A673 (cell line): Measurements from ENCODE around the gene HLA-C. TPM values are rescaled to one million over a fixed set of nuclear protein-coding genes. Genes with fewer than 3 reads are reported as not detected.
A peak's percentile ranks its signal among the peaks of the same experiment; 100 is the strongest.

Experiments
- BruUV-seq: library from RNA; stranded (reverse); fragments of 400-500 nt; replicated peaks from 2 replicates; lab custom pipeline; 2021; lab: Mats Ljungman, UMichigan
- CTCF ChIA-PET: fragments of 300-600 bp; sonication (Branson Sonifier 250); formaldehyde crosslinking; loops from one replicate; lab custom pipeline; 2022; ENCODE audit warnings: antibody characterized with exemption; lab: Charles Lee
- POLR2A ChIA-PET: fragments of 300-600 bp; sonication (Branson Sonifier 250); formaldehyde crosslinking; loops from one replicate; lab custom pipeline; 2022; ENCODE audit warnings: antibody characterized with exemption; ENCODE audit not compliant: low non-redundant PET; lab: Charles Lee
- DNase-seq: peaks from one replicate; pipeline ENCODE4 v3.0.0-alpha.2; 2015; ENCODE audit warnings: low spot score
- H3K27ac ChIP-seq: fragments of 200-600 bp; sonication (generic); 2 replicates; pipeline ENCODE4 v1.5.1; 2016; ENCODE audit warnings: mixed run types, low read depth, mild to moderate bottlenecking, mixed read lengths, antibody characterized with exemption, low read length; ENCODE audit not compliant: poor library complexity, severe bottlenecking
- H3K27me3 ChIP-seq: fragments of 200-600 bp; sonication (generic); replicated peaks from 2 replicates; pipeline ENCODE4 v1.6.1; 2017; ENCODE audit warnings: mixed run types, low read depth, mild to moderate bottlenecking, mixed read lengths, antibody characterized with exemption, low read length; ENCODE audit not compliant: insufficient read depth, poor library complexity
- H3K36me3 ChIP-seq: fragments of 200-600 bp; sonication (generic); 2 replicates; pipeline ENCODE4 v1.6.1; 2016; ENCODE audit warnings: mixed run types, mild to moderate bottlenecking, mixed read lengths, antibody characterized with exemption, low read length; ENCODE audit not compliant: insufficient read depth, poor library complexity, severe bottlenecking
- H3K4me1 ChIP-seq: fragments of 200-600 bp; sonication (generic); 2 replicates; pipeline ENCODE4 v1.6.1; 2017; ENCODE audit warnings: mixed run types, mild to moderate bottlenecking, mixed read lengths, antibody characterized with exemption, low read length; ENCODE audit not compliant: insufficient read depth, poor library complexity, severe bottlenecking
- H3K4me3 ChIP-seq: fragments of 200-600 bp; sonication (generic); 2 replicates; pipeline ENCODE4 v1.5.1; 2016; ENCODE audit warnings: low read depth, mixed run types, mild to moderate bottlenecking, mixed read lengths, low read length; ENCODE audit not compliant: poor library complexity, severe bottlenecking
- H3K9me3 ChIP-seq: fragments of 200-600 bp; sonication (generic); 2 replicates; pipeline ENCODE4 v1.6.1; 2016; ENCODE audit warnings: mixed run types, low read depth, mild to moderate bottlenecking, mixed read lengths, antibody characterized with exemption, low read length; ENCODE audit not compliant: poor library complexity, severe bottlenecking
- CTCF ChIP-seq: fragments of 300-800, 200-600 bp; sonication (generic); conservative IDR thresholded peaks from 2 replicates; pipeline ENCODE4 v1.5.1; 2017; ENCODE audit warnings: low read depth, mild to moderate bottlenecking, antibody characterized with exemption, low read length, moderate library complexity, mixed read lengths
- EZH2 ChIP-seq: fragments of 200-600 bp; sonication (generic); IDR thresholded peaks from 2 replicates; pipeline ENCODE4 v1.6.1; 2017; ENCODE audit warnings: borderline replicate concordance, low read depth, mild to moderate bottlenecking, mixed read lengths, antibody characterized with exemption, low read length; ENCODE audit not compliant: poor library complexity, severe bottlenecking
- intact Hi-C: fragments of 100-400 bp; cut with micrococcal nuclease; formaldehyde crosslinking; loops from one replicate; pipeline ENCODE4 v1.10.0; 2022; ENCODE audit not compliant: unreplicated experiment
- total RNA-seq: library from RNA; stranded (reverse); gene quantifications from 2 replicates; pipeline ENCODE4 v1.2.3, GENCODE V29; 2021

HLA-C gene
- total RNA-seq, 1 experiment from 2014 or later = 121 TPM

GRCh38 chr6:31309641-31310040 lies 37.7 kb upstream of the HLA-C start:
- no TSS peak for BruUV-seq
- H3K27ac ChIP-seq = no peak overlapping the region
- no peak for DNase-seq
- no peaks in the 10 kb centered on the region for H3K9me3 ChIP-seq
- no peak for TF ChIP-seq EZH2
- no peak for TF ChIP-seq CTCF
- intact Hi-C loops = no loop called here
- ChIA-PET CTCF (no interaction called here), POLR2A (no interaction called here)
- no peaks in the 10 kb centered on the region for H3K4me1 ChIP-seq
- no peaks in the 10 kb centered on the region for H3K36me3 ChIP-seq
- H3K4me3 ChIP-seq = no peak overlapping the region
- H3K27me3 ChIP-seq = peaks cover 65% of the 10 kb centered on the region

- no peak for TF ChIP-seq CTCF
- peak; percentile 65 for TF ChIP-seq EZH2
- BruUV-seq = no TSS peak
- Histone ChIP-seq H3K4me1 (no peaks in the 10 kb centered on the region), H3K4me3 (no peak overlapping the region), H3K27me3 (peaks cover 61% of the 10 kb centered on the region), H3K9me3 (no peaks in the 10 kb centered on the region), H3K36me3 (no peaks in the 10 kb centered on the region), H3K27ac (no peak overlapping the region)
- DNase-seq = no peak
- intact Hi-C loops = no loop called here
- CTCF ChIA-PET = no interaction called here
- POLR2A ChIA-PET = no interaction called here
Observed at GRCh38 chr6:31308845-31309175, 36.9 kb upstream of the HLA-C start.

GRCh38 chr6:31308050-31308844 lies 36.4 kb upstream of the HLA-C start:
- H3K9me3 ChIP-seq = no peaks in the 10 kb centered on the region
- no peaks in the 10 kb centered on the region for H3K4me1 ChIP-seq
- H3K4me3 ChIP-seq = peak overlapping the region; percentile 11
- peak; percentile 26 for DNase-seq
- no peaks in the 10 kb centered on the region for H3K36me3 ChIP-seq
- BruUV-seq = no TSS peak
- peaks cover 60% of the 10 kb centered on the region for H3K27me3 ChIP-seq
- ChIA-PET POLR2A (no interaction called here), CTCF (no interaction called here)
- intact Hi-C loops = no loop called here
- peak; percentile 70 for TF ChIP-seq EZH2
- no peak for TF ChIP-seq CTCF
- no peak overlapping the region for H3K27ac ChIP-seq
